DMS114 treated with DMSO at 0.1 percent for 48 hours (cell line): ENCODE data around the gene RPS29.
A peak's percentile ranks its signal among the peaks of the same experiment; 100 is the strongest.

ENCODE experiments used
- DNase-seq: peaks from one replicate; lab custom pipeline; 2025; ENCODE audit not compliant: unreplicated experiment; lab: John Stamatoyannopoulos, UW

Gene RPS29

GRCh38 chr14:49551569-49551968 is 34.6 kb downstream of the RPS29 start:
- DNase-seq: no peak

DNA sequence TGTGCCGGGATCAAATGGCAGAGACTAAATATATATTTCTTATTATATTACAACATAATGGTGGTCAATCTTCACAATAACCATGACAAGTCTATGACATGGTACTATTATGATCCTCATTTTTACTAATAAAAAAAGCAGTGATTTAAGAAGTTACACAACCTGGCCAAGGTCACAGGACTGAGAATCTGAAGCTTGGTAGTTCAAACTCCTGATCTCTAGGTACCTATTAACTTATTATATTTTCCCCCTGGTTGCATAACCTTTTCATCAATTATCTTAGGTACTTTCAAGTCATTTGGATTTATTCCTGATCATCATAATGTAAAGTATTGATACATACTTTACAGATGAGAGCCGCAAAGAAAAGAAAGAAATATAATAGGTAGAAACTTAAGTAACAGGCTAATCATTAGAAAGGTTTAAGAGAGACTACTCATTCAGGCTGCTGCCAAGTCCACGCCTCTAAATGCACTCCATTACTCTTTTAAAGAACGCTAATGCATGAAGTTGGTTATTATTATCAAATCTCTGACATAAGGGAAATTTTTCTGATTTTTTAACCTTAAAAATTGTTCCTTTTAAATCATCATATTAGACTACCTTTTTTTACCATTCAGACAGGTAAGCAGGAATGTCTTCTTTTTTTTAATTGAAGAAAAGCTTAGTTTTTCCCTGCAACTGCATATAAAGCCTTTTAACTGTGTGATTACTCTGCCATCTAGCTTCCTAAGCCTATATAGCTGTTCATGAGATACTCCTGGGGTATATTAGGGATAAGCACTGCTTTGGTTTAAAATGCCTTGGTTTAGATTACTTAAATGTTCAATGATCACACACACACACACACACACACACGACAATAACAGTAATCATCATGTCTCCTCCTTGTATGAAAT is 35.6 kb downstream of the RPS29 start:
- peak; percentile 17 for DNase-seq

DNA sequence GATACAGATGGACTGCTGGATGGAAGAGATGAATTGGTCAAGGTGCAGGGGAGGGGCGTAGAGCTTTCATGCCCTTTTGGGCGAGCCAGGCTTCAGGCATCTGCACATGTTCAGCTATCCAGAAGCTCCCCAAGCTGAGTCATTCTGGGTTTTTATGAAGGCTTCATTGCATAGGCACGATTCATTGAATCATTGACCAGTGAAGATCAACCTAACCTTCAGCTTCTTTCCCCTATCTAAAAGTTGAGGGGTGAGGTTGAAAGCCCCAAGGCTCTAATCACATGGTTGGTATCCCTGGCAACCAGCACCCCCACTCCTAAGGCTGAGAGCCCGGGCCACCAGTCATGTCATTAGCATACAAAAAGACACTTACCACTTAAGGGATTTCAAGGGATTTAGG is 36.3 kb downstream of the RPS29 start:
- DNase-seq: no peak

DNA sequence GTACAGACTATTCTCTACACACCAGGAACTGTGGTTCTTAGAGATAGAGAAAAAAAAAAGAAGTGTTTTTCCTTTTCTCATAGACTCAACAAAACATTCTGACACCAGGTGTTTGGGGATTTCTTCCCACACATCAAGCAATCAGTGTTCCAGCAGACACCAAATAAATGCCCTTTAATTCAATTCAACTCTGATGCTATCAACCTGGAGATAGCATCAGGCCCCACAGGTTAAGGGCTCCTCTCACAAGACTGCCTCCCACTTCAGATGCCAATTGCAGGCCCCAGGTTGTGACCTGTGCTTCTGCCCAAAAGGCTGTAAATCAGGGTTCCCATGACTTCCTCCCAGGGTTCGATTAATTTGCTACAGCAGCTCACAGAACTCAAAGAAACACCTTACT is 36.7 kb downstream of the RPS29 start:
- no peak for DNase-seq

GRCh38 chr14:49546766-49547165 is 39.4 kb downstream of the RPS29 start:
- DNase-seq: no peak

DNA sequence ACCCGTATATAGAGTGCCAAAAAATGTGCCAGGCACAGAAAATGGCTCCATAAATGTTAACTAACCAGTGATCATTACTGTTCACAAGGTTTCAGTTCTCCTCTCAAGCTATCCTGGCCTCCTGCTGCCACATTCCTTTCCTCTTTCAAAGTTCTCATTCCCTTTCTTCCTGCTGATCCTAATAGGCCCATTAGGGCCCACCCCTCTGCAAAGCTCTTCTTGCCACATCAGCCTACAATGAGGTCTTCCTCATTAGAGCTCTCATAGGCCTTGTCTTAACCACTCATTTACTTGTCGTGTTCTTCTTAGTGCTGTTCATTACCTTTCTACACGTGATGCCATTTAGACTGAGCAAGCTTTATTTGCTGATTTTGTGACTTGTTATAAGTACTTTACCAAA is 40.5 kb downstream of the RPS29 start:
- no peak for DNase-seq

GRCh38 chr14:49545071-49545470 is 41.1 kb downstream of the RPS29 start:
- no peak for DNase-seq

- no peak for DNase-seq
These were observed 45.1 kb downstream of the RPS29 start for GRCh38 chr14:49541049-49541448.

DNA sequence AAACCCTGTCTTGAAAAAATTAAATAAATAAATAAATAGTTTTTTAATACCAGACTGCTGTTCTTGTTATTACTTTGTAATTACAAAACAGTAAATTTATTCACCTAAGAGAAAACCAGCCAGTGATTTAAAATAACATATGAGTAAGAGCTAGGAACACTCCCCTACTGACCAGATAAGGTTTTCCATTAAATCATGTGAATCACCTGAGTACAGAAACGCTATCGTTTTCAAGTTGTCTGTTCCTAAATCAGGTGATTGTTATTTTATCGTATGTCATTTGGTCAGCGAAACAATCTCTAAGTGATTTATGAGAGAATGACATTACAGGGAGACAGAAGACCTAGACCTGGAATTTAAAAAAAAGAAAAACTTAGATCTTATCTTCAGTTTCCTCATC is 47.3 kb downstream of the RPS29 start:
- no peak for DNase-seq
